ENCODE results near the gene CREB3L1.

The CREB3L1 gene

GRCh38 chr11:46367916-46368267 lies 90.4 kb downstream of the CREB3L1 start:
- DNase-seq = no peak

- no peak for DNase-seq
These were observed 92.1 kb downstream of the CREB3L1 start for GRCh38 chr11:46369458-46370152.

GRCh38 chr11:46370253-46370652 lies 92.8 kb downstream of the CREB3L1 start:
- DNase-seq = no peak

All from activated gamma-delta T cell (primary cell).